IMR-90 (cell line): ENCODE data around the gene LYRM7. TPM values are rescaled to one million over a fixed set of nuclear protein-coding genes. Genes with fewer than 3 reads are reported as not detected.

Experiments used
- ATAC-seq: fragments of 200-7000 bp; cut with Tn5 transposase; 2 replicates; pipeline ENCODE4 v1.9.1; 2020; ENCODE audit warnings: low read depth, mild to moderate bottlenecking, moderate library complexity
- BruUV-seq: library from RNA; stranded (reverse); fragments of 400-500 nt; replicated peaks from 2 replicates; lab custom pipeline; 2021; lab: Mats Ljungman, UMichigan
- CTCF ChIA-PET: fragments of 300-600 bp; formaldehyde crosslinking; extraction: SDS; loops from one replicate; lab custom pipeline; 2021; ENCODE audit warnings: antibody characterized with exemption; lab: Yijun Ruan, JAX
- POLR2A ChIA-PET: fragments of 300-600 bp; sonication (Branson Sonifier 250); formaldehyde crosslinking; loops from one replicate; lab custom pipeline; 2022; ENCODE audit warnings: antibody characterized with exemption; ENCODE audit not compliant: unreplicated experiment; lab: Charles Lee
- DNase-seq: peaks from one replicate; pipeline ENCODE4 v3.0.0; 2013
- H2AFZ ChIP-seq: replicated peaks from 2 replicates; pipeline ENCODE3; 2013; ENCODE audit warnings: low read length, mild to moderate bottlenecking; ENCODE audit not compliant: poor library complexity
- H2AK5ac ChIP-seq: 2 replicates; pipeline ENCODE4 v1.6.1; 2013; ENCODE audit warnings: low read depth, low read length, inconsistent platforms
- H2AK9ac ChIP-seq: replicated peaks from 2 replicates; pipeline ENCODE3; 2013; ENCODE audit warnings: mild to moderate bottlenecking, low read depth, low read length, moderate library complexity; ENCODE audit not compliant: poor library complexity
- H2BK120ac ChIP-seq: 2 replicates; pipeline ENCODE4 v1.6.1; 2013; ENCODE audit warnings: low read depth, low read length, inconsistent platforms
- H2BK15ac ChIP-seq: 3 replicates; pipeline ENCODE4 v1.6.1; 2013; ENCODE audit warnings: low read depth, low read length, inconsistent platforms
- H2BK20ac ChIP-seq: 2 replicates; pipeline ENCODE4 v1.6.1; 2013; ENCODE audit warnings: low read depth, mild to moderate bottlenecking, inconsistent platforms, low read length, moderate library complexity
- H2BK5ac ChIP-seq: 2 replicates; pipeline ENCODE4 v1.6.1; 2013; ENCODE audit warnings: mild to moderate bottlenecking, low read depth, low read length, inconsistent platforms; ENCODE audit not compliant: poor library complexity, severe bottlenecking
- H3K14ac ChIP-seq: replicated peaks from 2 replicates; pipeline ENCODE4 v1.6.1; 2013; ENCODE audit warnings: low read depth, low read length, inconsistent platforms
- H3K18ac ChIP-seq: 2 replicates; pipeline ENCODE4 v1.6.1; 2013; ENCODE audit warnings: low read depth, low read length, control low read depth
- H3K23ac ChIP-seq: 2 replicates; pipeline ENCODE4 v1.6.1; 2013; ENCODE audit warnings: low read depth, low read length, inconsistent platforms
- H3K27ac ChIP-seq: 2 replicates; pipeline ENCODE4 v1.5.1; 2013; ENCODE audit warnings: mild to moderate bottlenecking, control low read depth, low read length; ENCODE audit not compliant: insufficient read depth
- H3K27me3 ChIP-seq: 2 replicates; pipeline ENCODE4 v1.6.1; 2013; ENCODE audit warnings: low read length; ENCODE audit not compliant: control insufficient read depth, insufficient read depth
- H3K36me3 ChIP-seq: 2 replicates; pipeline ENCODE4 v1.6.1; 2013; ENCODE audit warnings: low read length, mixed read lengths; ENCODE audit not compliant: control insufficient read depth, insufficient read depth
- H3K4ac ChIP-seq: 2 replicates; pipeline ENCODE4 v1.6.1; 2013; ENCODE audit warnings: low read depth, low read length, inconsistent platforms
- H3K4me1 ChIP-seq: 2 replicates; pipeline ENCODE4 v1.6.1; 2013; ENCODE audit warnings: low read length, mixed read lengths; ENCODE audit not compliant: control insufficient read depth, insufficient read depth
- H3K4me2 ChIP-seq: 2 replicates; pipeline ENCODE4 v1.6.1; 2013; ENCODE audit warnings: low read depth, mild to moderate bottlenecking, control low read depth, low read length, moderate library complexity
- H3K4me3 ChIP-seq: 2 replicates; pipeline ENCODE4 v1.5.1; 2013; ENCODE audit warnings: low read depth, mild to moderate bottlenecking, control low read depth, low read length, moderate library complexity; ENCODE audit not compliant: insufficient read depth
- H3K56ac ChIP-seq: 2 replicates; pipeline ENCODE4 v1.6.1; 2013; ENCODE audit warnings: low read length, inconsistent platforms; ENCODE audit not compliant: insufficient read depth; ENCODE audit errors: extremely low read depth
- H3K79me1 ChIP-seq, 2 experiments: 2 replicates each; pipeline ENCODE4 v1.6.1; 2013; ENCODE audit warnings: low read length in 2 of 2, inconsistent platforms in 1 of 2, low read depth in 1 of 2
- H3K9ac ChIP-seq: 2 replicates; pipeline ENCODE4 v1.6.1; 2013; ENCODE audit warnings: low read depth, low read length, control low read depth
- H3K9me1 ChIP-seq: 2 replicates; pipeline ENCODE4 v1.6.1; 2013; ENCODE audit warnings: low read length, inconsistent platforms; ENCODE audit not compliant: insufficient read depth
- H3K9me3 ChIP-seq: 2 replicates; pipeline ENCODE4 v1.6.1; 2013; ENCODE audit warnings: low read length; ENCODE audit not compliant: control insufficient read depth, insufficient read depth
- H4K20me1 ChIP-seq: 2 replicates; pipeline ENCODE4 v1.6.1; 2013; ENCODE audit warnings: low read length, inconsistent platforms; ENCODE audit not compliant: insufficient read depth
- H4K5ac ChIP-seq: 2 replicates; pipeline ENCODE4 v1.6.1; 2013; ENCODE audit warnings: mild to moderate bottlenecking, low read depth, low read length, control low read depth
- H4K8ac ChIP-seq, 2 experiments: 2 replicates each; pipeline ENCODE4 v1.6.1; 2013; ENCODE audit warnings: low read depth in 2 of 2, low read length in 2 of 2, control low read depth in 1 of 2, inconsistent platforms in 1 of 2
- H4K91ac ChIP-seq: 2 replicates; pipeline ENCODE4 v1.6.1; 2013; ENCODE audit warnings: low read depth, low read length, inconsistent platforms; ENCODE audit not compliant: insufficient read depth
- CEBPB ChIP-seq: IDR thresholded peaks from 2 replicates; pipeline ENCODE4 v1.6.1; 2012; ENCODE audit warnings: low read depth, low read length, improper control_type of control experiment
- CHD1 ChIP-seq: IDR thresholded peaks from 2 replicates; pipeline ENCODE4 v1.6.1; 2012; ENCODE audit warnings: low read depth, low read length, improper control_type of control experiment
- CTCF ChIP-seq: conservative IDR thresholded peaks from 2 replicates; pipeline ENCODE4 v1.5.1; 2012; ENCODE audit warnings: mild to moderate bottlenecking, low read depth, low read length, improper control_type of control experiment
- ELK1 ChIP-seq: fragments of 150-350 bp; IDR thresholded peaks from 2 replicates; pipeline ENCODE4 v1.6.1; 2016; ENCODE audit warnings: low read depth, mild to moderate bottlenecking, low read length, moderate library complexity, borderline replicate concordance
- FOS ChIP-seq: fragments of 150-350 bp; IDR thresholded peaks from 2 replicates; pipeline ENCODE4 v1.6.1; 2016; ENCODE audit warnings: low read depth, low read length
- MAZ ChIP-seq: IDR thresholded peaks from 2 replicates; pipeline ENCODE4 v1.6.1; 2012; ENCODE audit warnings: low read depth, mild to moderate bottlenecking, low read length, improper control_type of control experiment, moderate library complexity, borderline replicate concordance
- MXI1 ChIP-seq: IDR thresholded peaks from 2 replicates; pipeline ENCODE4 v1.6.1; 2012; ENCODE audit warnings: low read depth, mild to moderate bottlenecking, low read length, moderate library complexity, borderline replicate concordance
- NFE2L2 ChIP-seq: fragments of 150-350 bp; IDR thresholded peaks from 2 replicates; pipeline ENCODE4 v1.6.1; 2016; ENCODE audit warnings: low read depth, mild to moderate bottlenecking, low read length
- POLR2A ChIP-seq: IDR thresholded peaks from 2 replicates; pipeline ENCODE4 v1.6.1; 2012; ENCODE audit warnings: mild to moderate bottlenecking, low read depth, low read length
- RAD21 ChIP-seq: IDR thresholded peaks from 2 replicates; pipeline ENCODE4 v1.6.1; 2012; ENCODE audit warnings: low read length, improper control_type of control experiment
- RCOR1 ChIP-seq: IDR thresholded peaks from 2 replicates; pipeline ENCODE4 v1.6.1; 2012; ENCODE audit warnings: mild to moderate bottlenecking, low read length, improper control_type of control experiment; ENCODE audit not compliant: insufficient replicate concordance
- RFX5 ChIP-seq: IDR thresholded peaks from 2 replicates; pipeline ENCODE4 v1.8.0; 2012; ENCODE audit warnings: low read depth, mild to moderate bottlenecking, low read length, moderate library complexity
- SMC3 ChIP-seq: fragments of 150-350 bp; IDR thresholded peaks from 2 replicates; pipeline ENCODE4 v1.6.1; 2016; ENCODE audit warnings: low read depth, mild to moderate bottlenecking, antibody characterized with exemption, low read length, moderate library complexity
- USF2 ChIP-seq: fragments of 150-350 bp; IDR thresholded peaks from 2 replicates; pipeline ENCODE4 v1.6.1; 2017; ENCODE audit warnings: mild to moderate bottlenecking, antibody characterized with exemption, low read length, low read depth
- dilution Hi-C: fragments of 300-500 bp; cut with HindIII; formaldehyde crosslinking; loops from one replicate; pipeline ENCODE4 v1.14.3; 2018; ENCODE audit warnings: low sequenced_read_pairs; ENCODE audit not compliant: unreplicated experiment
- in situ Hi-C: fragments of 300-500 bp; cut with MboI; formaldehyde crosslinking; loops from 3 replicates; pipeline ENCODE4 v1.14.3; 2019; ENCODE audit warnings: low sequenced_read_pairs, inconsistent platforms, mixed read lengths
- intact Hi-C: fragments of 100-400 bp; cut with micrococcal nuclease; formaldehyde crosslinking; loops from 2 replicates; pipeline ENCODE4 v1.10.0; 2022
- polyA plus RNA-seq, 3 experiments: library from polyadenylated mRNA; depleted of rRNA; stranded (reverse); fragments of >200 nt; gene quantifications; 2 replicates each; pipeline ENCODE4 v1.2.3, GENCODE V29; 2012; ENCODE audit warnings: low replicate concordance in 1 of 3
- total RNA-seq: library from RNA; depleted of rRNA; stranded (reverse); fragments of >200 nt; gene quantifications from 2 replicates; pipeline ENCODE4 v1.2.3, GENCODE V29; 2012

LYRM7 gene
- total and polyA plus RNA-seq, 2 of the 4 experiments (the other 2 are of a cell fraction), result 2.5 to 3.4 TPM

GRCh38 chr5:131195696-131196095, 25.0 kb downstream of the LYRM7 start:
- BruUV-seq, result no TSS peak
- in situ Hi-C loops, result no loop called here

More at GRCh38 chr5:131195696-131196095, 25.0 kb downstream of the LYRM7 start:
- Histone ChIP-seq H4K5ac (no peak overlapping the region), H3K14ac (no peak overlapping the region), H3K27me3 (no peaks in the 10 kb centered on the region), H4K91ac (no peak overlapping the region), H2AK9ac (no peak overlapping the region), H3K79me1 (no peaks in the 10 kb centered on the region), H2BK5ac (no peak overlapping the region), H3K36me3 (no peaks in the 10 kb centered on the region), H3K9me3 (no peaks in the 10 kb centered on the region), H3K18ac (no peak overlapping the region), H3K4me1 (no peaks in the 10 kb centered on the region), H3K56ac (no peak overlapping the region), H2AK5ac (no peak overlapping the region), H2BK20ac (no peak overlapping the region), H4K8ac (no peak overlapping the region), H2BK120ac (no peak overlapping the region), H3K27ac (no peak overlapping the region), H4K20me1 (no peaks in the 10 kb centered on the region), H3K23ac (no peak overlapping the region), H3K4me3 (no peak overlapping the region), H2BK15ac (no peak overlapping the region), H3K9me1 (0 out of 2 replicates have a peak, but pooled peaks cover 6% of the 10 kb centered on the region), H3K4me2 (no peak overlapping the region), H3K9ac (no peak overlapping the region), H2AFZ (no peak overlapping the region), H3K4ac (no peak overlapping the region)
- intact Hi-C loops, result loop anchor here (2.0 kb wide), 1 partner anchor 19 kb away; no protein-coding TSS in a partner anchor
- CTCF ChIA-PET, result no interaction called here
- ATAC-seq, result no peak
- POLR2A ChIA-PET, result no interaction called here
- dilution Hi-C loops, result no loop called here
- TF ChIP-seq RCOR1 (no peak), NFE2L2 (no peak), POLR2A (no peak), CEBPB (no peak), CTCF (no peak), FOS (no peak), MXI1 (no peak), RAD21 (no peak), ELK1 (no peak), USF2 (no peak), SMC3 (no peak), MAZ (no peak), CHD1 (no peak), RFX5 (no peak)
- DNase-seq, result no peak
